Measurements from ENCODE around the gene LIX1. TPM values are rescaled to one million over a fixed set of nuclear protein-coding genes. Genes with fewer than 3 reads are reported as not detected.

The LIX1 gene
- total RNA-seq, 1 experiment from 2014 or later = not detected

GRCh38 chr5:97070234-97070633 is 72.2 kb downstream of the LIX1 start:
- in situ Hi-C loops (cut with HindIII; ENCODE audit: low pct_unique_long_range_greater_than_20kb, low sequenced_read_pairs) = no loop called here
- no peak for DNase-seq (ENCODE audit: low read depth, low spot score)

GRCh38 chr5:97067296-97067850 is 75.0 kb downstream of the LIX1 start:
- in situ Hi-C loops (cut with HindIII; ENCODE audit: low pct_unique_long_range_greater_than_20kb, low sequenced_read_pairs) = no loop called here
- DNase-seq (ENCODE audit: low read depth, low spot score) = no peak

GRCh38 chr5:97065475-97065874 is 76.9 kb downstream of the LIX1 start:
- no peak for DNase-seq (ENCODE audit: low read depth, low spot score)
- in situ Hi-C loops (cut with HindIII; ENCODE audit: low pct_unique_long_range_greater_than_20kb, low sequenced_read_pairs) = no loop called here

GRCh38 chr5:97063251-97063650 is 79.2 kb downstream of the LIX1 start:
- in situ Hi-C loops (cut with HindIII; ENCODE audit: low pct_unique_long_range_greater_than_20kb, low sequenced_read_pairs) = no loop called here
- no peak for DNase-seq (ENCODE audit: low read depth, low spot score)

- no peak for DNase-seq (ENCODE audit: low read depth, low spot score)
- in situ Hi-C loops (cut with HindIII; ENCODE audit: low pct_unique_long_range_greater_than_20kb, low sequenced_read_pairs) = no loop called here
These were observed 80.4 kb downstream of the LIX1 start for GRCh38 chr5:97062046-97062445.

GRCh38 chr5:97056263-97056662 is 86.1 kb downstream of the LIX1 start:
- DNase-seq (ENCODE audit: low read depth, low spot score) = no peak
- in situ Hi-C loops (cut with HindIII; ENCODE audit: low pct_unique_long_range_greater_than_20kb, low sequenced_read_pairs) = no loop called here

GRCh38 chr5:97049175-97049574 is 93.2 kb downstream of the LIX1 start:
- in situ Hi-C loops (cut with HindIII; ENCODE audit: low pct_unique_long_range_greater_than_20kb, low sequenced_read_pairs) = no loop called here
- DNase-seq (ENCODE audit: low read depth, low spot score) = no peak

- peak; percentile 64 for DNase-seq (ENCODE audit: low read depth, low spot score)
- in situ Hi-C loops (cut with HindIII; ENCODE audit: low pct_unique_long_range_greater_than_20kb, low sequenced_read_pairs) = no loop called here
These were observed 95.3 kb downstream of the LIX1 start for GRCh38 chr5:97047076-97047475.

- DNase-seq (ENCODE audit: low read depth, low spot score) = peak; percentile 76
- in situ Hi-C loops (cut with HindIII; ENCODE audit: low pct_unique_long_range_greater_than_20kb, low sequenced_read_pairs) = no loop called here
These were observed 96.0 kb downstream of the LIX1 start for GRCh38 chr5:97046270-97046982.

- peak; percentile 68 for DNase-seq (ENCODE audit: low read depth, low spot score)
- in situ Hi-C loops (cut with HindIII; ENCODE audit: low pct_unique_long_range_greater_than_20kb, low sequenced_read_pairs) = no loop called here
These were observed 98.4 kb downstream of the LIX1 start for GRCh38 chr5:97044052-97044451.

- in situ Hi-C loops (cut with HindIII; ENCODE audit: low pct_unique_long_range_greater_than_20kb, low sequenced_read_pairs) = no loop called here
- no peak for DNase-seq (ENCODE audit: low read depth, low spot score)
These were observed 98.9 kb downstream of the LIX1 start for GRCh38 chr5:97043511-97043910.

GRCh38 chr5:97042996-97043395 is 99.4 kb downstream of the LIX1 start:
- in situ Hi-C loops (cut with HindIII; ENCODE audit: low pct_unique_long_range_greater_than_20kb, low sequenced_read_pairs) = no loop called here
- no peak for DNase-seq (ENCODE audit: low read depth, low spot score)

Small RNAs within 50 kb of the gene (small RNA-seq; reads per million reads assigned to genes)
- gene RNU1-73P = 0 reads per million in 2 experiments

Other genes starting within 250 kb of the LIX1 start
- 35.3 and 39.3 TPM in 2 replicates for gene LNPEP, start 206.5 kb downstream of the LIX1 start, total RNA-seq (2014; rRNA removed; shearing (Covaris generic))
- 46.6 and 48.7 TPM in 2 replicates for gene RIOK2, start 40.6 kb upstream of the LIX1 start, total RNA-seq (2014; rRNA removed; shearing (Covaris generic))

Measured in SK-MEL-5 (cell line).